ENCODE data around the gene CWC27.

DNA sequence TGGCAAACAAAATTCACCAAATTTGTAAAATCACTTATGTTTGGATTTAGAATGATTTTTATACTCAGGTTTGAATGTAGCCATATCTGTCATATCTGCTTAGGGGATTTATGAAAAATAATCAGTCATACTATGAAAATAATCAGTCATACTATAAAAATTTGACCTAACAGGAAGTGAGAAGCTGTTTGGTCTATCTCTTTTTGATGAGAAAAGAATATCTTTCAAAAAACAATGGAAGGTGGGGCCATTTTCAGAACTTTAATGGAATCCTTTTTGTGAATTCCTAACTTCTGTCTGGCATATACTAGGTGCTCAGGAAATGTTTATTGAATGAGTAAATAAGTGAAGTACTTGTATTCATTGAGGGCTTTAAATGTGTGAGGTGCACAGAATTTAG, 70.1 kb downstream of the CWC27 start:
- TF ChIP-seq, protein P1, sequence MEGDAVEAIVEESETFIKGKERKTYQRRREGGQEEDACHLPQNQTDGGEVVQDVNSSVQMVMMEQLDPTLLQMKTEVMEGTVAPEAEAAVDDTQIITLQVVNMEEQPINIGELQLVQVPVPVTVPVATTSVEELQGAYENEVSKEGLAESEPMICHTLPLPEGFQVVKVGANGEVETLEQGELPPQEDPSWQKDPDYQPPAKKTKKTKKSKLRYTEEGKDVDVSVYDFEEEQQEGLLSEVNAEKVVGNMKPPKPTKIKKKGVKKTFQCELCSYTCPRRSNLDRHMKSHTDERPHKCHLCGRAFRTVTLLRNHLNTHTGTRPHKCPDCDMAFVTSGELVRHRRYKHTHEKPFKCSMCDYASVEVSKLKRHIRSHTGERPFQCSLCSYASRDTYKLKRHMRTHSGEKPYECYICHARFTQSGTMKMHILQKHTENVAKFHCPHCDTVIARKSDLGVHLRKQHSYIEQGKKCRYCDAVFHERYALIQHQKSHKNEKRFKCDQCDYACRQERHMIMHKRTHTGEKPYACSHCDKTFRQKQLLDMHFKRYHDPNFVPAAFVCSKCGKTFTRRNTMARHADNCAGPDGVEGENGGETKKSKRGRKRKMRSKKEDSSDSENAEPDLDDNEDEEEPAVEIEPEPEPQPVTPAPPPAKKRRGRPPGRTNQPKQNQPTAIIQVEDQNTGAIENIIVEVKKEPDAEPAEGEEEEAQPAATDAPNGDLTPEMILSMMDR (IDR thresholded peaks at IDR 0.05): no peak
- no peak for TF ChIP-seq TEAD1 (CRISPR knock-in tag; IDR thresholded peaks at IDR 0.05)
- TF ChIP-seq, protein P2, sequence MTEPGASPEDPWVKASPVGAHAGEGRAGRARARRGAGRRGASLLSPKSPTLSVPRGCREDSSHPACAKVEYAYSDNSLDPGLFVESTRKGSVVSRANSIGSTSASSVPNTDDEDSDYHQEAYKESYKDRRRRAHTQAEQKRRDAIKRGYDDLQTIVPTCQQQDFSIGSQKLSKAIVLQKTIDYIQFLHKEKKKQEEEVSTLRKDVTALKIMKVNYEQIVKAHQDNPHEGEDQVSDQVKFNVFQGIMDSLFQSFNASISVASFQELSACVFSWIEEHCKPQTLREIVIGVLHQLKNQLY (CRISPR knock-in tag; IDR thresholded peaks at IDR 0.05): no peak
- TF ChIP-seq, protein P3, sequence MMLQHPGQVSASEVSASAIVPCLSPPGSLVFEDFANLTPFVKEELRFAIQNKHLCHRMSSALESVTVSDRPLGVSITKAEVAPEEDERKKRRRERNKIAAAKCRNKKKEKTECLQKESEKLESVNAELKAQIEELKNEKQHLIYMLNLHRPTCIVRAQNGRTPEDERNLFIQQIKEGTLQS (CRISPR knock-in tag; conservative IDR thresholded peaks at IDR 0.05): no peak
- no peak for TF ChIP-seq TEAD4 (CRISPR knock-in tag; IDR thresholded peaks at IDR 0.05)
- TF ChIP-seq, protein P4, sequence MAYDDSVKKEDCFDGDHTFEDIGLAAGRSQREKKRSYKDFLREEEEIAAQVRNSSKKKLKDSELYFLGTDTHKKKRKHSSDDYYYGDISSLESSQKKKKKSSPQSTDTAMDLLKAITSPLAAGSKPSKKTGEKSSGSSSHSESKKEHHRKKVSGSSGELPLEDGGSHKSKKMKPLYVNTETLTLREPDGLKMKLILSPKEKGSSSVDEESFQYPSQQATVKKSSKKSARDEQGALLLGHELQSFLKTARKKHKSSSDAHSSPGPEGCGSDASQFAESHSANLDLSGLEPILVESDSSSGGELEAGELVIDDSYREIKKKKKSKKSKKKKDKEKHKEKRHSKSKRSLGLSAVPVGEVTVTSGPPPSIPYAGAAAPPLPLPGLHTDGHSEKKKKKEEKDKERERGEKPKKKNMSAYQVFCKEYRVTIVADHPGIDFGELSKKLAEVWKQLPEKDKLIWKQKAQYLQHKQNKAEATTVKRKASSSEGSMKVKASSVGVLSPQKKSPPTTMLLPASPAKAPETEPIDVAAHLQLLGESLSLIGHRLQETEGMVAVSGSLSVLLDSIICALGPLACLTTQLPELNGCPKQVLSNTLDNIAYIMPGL (CRISPR knock-in tag; IDR thresholded peaks at IDR 0.05): no peak
- no peak for TF ChIP-seq ZNF121 (CRISPR knock-in tag; IDR thresholded peaks at IDR 0.05)
- TF ChIP-seq, protein P5, sequence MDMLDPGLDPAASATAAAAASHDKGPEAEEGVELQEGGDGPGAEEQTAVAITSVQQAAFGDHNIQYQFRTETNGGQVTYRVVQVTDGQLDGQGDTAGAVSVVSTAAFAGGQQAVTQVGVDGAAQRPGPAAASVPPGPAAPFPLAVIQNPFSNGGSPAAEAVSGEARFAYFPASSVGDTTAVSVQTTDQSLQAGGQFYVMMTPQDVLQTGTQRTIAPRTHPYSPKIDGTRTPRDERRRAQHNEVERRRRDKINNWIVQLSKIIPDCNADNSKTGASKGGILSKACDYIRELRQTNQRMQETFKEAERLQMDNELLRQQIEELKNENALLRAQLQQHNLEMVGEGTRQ (CRISPR knock-in tag; IDR thresholded peaks at IDR 0.05): no peak
- TF ChIP-seq ZBTB21 (CRISPR knock-in tag; IDR thresholded peaks at IDR 0.05; ENCODE audit: borderline replicate concordance): no peak
- TF ChIP-seq, protein P6, sequence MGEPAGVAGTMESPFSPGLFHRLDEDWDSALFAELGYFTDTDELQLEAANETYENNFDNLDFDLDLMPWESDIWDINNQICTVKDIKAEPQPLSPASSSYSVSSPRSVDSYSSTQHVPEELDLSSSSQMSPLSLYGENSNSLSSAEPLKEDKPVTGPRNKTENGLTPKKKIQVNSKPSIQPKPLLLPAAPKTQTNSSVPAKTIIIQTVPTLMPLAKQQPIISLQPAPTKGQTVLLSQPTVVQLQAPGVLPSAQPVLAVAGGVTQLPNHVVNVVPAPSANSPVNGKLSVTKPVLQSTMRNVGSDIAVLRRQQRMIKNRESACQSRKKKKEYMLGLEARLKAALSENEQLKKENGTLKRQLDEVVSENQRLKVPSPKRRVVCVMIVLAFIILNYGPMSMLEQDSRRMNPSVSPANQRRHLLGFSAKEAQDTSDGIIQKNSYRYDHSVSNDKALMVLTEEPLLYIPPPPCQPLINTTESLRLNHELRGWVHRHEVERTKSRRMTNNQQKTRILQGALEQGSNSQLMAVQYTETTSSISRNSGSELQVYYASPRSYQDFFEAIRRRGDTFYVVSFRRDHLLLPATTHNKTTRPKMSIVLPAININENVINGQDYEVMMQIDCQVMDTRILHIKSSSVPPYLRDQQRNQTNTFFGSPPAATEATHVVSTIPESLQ (CRISPR knock-in tag; IDR thresholded peaks at IDR 0.05): no peak
- TF ChIP-seq, protein P7, sequence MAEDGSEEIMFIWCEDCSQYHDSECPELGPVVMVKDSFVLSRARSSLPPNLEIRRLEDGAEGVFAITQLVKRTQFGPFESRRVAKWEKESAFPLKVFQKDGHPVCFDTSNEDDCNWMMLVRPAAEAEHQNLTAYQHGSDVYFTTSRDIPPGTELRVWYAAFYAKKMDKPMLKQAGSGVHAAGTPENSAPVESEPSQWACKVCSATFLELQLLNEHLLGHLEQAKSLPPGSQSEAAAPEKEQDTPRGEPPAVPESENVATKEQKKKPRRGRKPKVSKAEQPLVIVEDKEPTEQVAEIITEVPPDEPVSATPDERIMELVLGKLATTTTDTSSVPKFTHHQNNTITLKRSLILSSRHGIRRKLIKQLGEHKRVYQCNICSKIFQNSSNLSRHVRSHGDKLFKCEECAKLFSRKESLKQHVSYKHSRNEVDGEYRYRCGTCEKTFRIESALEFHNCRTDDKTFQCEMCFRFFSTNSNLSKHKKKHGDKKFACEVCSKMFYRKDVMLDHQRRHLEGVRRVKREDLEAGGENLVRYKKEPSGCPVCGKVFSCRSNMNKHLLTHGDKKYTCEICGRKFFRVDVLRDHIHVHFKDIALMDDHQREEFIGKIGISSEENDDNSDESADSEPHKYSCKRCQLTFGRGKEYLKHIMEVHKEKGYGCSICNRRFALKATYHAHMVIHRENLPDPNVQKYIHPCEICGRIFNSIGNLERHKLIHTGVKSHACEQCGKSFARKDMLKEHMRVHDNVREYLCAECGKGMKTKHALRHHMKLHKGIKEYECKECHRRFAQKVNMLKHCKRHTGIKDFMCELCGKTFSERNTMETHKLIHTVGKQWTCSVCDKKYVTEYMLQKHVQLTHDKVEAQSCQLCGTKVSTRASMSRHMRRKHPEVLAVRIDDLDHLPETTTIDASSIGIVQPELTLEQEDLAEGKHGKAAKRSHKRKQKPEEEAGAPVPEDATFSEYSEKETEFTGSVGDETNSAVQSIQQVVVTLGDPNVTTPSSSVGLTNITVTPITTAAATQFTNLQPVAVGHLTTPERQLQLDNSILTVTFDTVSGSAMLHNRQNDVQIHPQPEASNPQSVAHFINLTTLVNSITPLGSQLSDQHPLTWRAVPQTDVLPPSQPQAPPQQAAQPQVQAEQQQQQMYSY (CRISPR knock-in tag; IDR thresholded peaks at IDR 0.05): no peak

Data from WTC11 (cell line).